ENCODE data around the gene SHC3. TPM values are rescaled to one million over a fixed set of nuclear protein-coding genes. Genes with fewer than 3 reads are reported as not detected.

Gene SHC3
- total RNA-seq, 4 donors from 2014 or later = 2.3 to 4.9 (median 4.8) TPM

DNA sequence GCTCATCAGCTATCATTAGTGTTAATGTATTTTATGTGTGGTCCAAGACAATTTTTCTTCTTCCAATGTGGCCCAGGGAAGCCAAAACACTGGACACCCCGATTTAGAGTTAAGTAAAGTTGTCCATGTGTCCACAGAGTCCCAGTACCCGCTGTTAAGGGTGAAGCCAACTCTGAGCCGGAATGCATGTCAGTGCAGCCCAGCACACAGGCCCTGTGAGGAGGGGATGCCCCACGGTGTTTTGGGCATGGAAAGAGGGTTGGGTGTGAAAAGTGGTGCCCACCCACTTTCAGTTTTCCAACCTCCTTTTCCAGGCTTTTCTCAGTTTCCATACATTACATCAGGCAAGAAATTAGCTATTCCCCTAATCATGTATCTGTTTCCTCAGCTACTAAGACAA, 24.4 kb downstream of the SHC3 start:
- no peak for ATAC-seq
- no peaks in the 10 kb centered on the region for H3K4me1 ChIP-seq
- no peak overlapping the region for H3K27ac ChIP-seq
- WGBS, 2 donors (ENCODE audit: low coverage in 1 of 2) = 80 to 90% methylated on average over 2 to 3 of the region's 4 CpGs
- no peaks in the 10 kb centered on the region for H3K9me3 ChIP-seq
- no peaks in the 10 kb centered on the region for H3K27me3 ChIP-seq
- TF ChIP-seq POLR2AphosphoS5 (IDR thresholded peaks at IDR 0.05) (no peak), POLR2A (IDR thresholded peaks at IDR 0.05) (no peak), EP300 (IDR thresholded peaks at IDR 0.05) (no peak)
- TF ChIP-seq, protein P1, sequence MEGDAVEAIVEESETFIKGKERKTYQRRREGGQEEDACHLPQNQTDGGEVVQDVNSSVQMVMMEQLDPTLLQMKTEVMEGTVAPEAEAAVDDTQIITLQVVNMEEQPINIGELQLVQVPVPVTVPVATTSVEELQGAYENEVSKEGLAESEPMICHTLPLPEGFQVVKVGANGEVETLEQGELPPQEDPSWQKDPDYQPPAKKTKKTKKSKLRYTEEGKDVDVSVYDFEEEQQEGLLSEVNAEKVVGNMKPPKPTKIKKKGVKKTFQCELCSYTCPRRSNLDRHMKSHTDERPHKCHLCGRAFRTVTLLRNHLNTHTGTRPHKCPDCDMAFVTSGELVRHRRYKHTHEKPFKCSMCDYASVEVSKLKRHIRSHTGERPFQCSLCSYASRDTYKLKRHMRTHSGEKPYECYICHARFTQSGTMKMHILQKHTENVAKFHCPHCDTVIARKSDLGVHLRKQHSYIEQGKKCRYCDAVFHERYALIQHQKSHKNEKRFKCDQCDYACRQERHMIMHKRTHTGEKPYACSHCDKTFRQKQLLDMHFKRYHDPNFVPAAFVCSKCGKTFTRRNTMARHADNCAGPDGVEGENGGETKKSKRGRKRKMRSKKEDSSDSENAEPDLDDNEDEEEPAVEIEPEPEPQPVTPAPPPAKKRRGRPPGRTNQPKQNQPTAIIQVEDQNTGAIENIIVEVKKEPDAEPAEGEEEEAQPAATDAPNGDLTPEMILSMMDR (IDR thresholded peaks at IDR 0.05) = no peak
- no peaks in the 10 kb centered on the region for H3K36me3 ChIP-seq
- H3K4me3 ChIP-seq = no peak overlapping the region

DNA sequence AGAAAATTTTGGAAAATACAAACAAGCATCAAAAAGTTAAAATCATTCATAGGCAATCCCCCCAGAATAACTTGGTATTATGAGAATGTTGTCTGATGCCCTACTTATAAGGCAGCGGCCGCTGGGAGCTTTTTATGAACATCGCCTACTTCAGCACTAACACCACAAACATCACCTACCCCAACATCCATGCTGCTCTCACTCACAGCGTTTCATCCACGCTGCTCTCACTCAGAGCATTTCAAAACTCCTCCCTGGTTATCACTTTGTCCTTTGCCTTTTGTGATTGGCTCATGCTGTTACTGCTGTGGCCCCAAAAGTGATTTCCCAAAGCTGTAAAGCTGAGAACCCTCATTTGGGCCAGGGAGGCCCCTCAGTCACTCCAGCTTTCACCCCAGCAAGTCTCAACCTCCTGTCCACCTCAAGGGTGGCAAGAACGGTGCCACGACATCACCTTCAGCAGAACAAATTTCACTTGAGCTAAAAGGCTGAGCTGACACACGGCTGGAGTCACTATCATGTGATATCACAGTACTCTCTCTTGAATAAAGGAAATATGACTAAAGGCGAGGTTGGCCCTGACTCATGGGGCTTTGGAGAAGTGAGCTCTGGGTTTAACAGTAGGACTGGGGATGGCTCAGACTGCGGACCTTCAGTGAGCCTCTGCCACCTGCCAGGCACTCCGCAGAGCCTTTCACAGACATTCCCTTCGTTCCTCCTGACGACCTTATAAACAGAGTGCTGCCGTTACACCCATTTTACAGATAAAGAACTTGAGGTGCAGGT, 25.2 kb downstream of the SHC3 start:
- H3K36me3 ChIP-seq = no peaks in the 10 kb centered on the region
- no peak overlapping the region for H3K27ac ChIP-seq
- 68 to 85% methylated on average over 5 to 12 of the region's 14 CpGs for WGBS, 2 donors (ENCODE audit: low coverage in 1 of 2)
- no peak for ATAC-seq
- no peaks in the 10 kb centered on the region for H3K4me1 ChIP-seq
- H3K9me3 ChIP-seq = no peaks in the 10 kb centered on the region
- TF ChIP-seq EP300 (IDR thresholded peaks at IDR 0.05) = no peak
- TF ChIP-seq POLR2AphosphoS5 (IDR thresholded peaks at IDR 0.05) = no peak
- TF ChIP-seq POLR2A (IDR thresholded peaks at IDR 0.05) = no peak
- TF ChIP-seq, protein P1 (IDR thresholded peaks at IDR 0.05) = no peak
- H3K4me3 ChIP-seq = no peak overlapping the region
- no peaks in the 10 kb centered on the region for H3K27me3 ChIP-seq

DNA sequence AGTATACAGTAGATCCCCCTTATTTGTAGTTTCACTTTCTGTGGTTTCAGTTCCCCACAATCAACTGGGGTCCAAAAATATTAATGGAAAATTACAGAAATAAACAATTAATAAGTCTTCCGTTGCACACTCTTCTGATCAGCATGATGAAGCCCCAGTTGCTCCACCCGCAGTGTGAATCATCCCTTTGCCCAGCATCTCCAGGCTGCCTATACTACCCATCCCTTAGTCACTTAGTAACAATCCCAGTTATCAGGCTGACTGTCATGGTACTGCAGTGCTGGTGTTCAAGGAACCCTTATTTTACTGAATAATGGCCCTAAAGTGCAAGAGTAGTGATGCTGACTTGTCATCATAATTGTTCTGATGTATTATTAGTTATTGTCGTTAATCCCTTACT, 28.9 kb downstream of the SHC3 start:
- H3K36me3 ChIP-seq = no peaks in the 10 kb centered on the region

DNA sequence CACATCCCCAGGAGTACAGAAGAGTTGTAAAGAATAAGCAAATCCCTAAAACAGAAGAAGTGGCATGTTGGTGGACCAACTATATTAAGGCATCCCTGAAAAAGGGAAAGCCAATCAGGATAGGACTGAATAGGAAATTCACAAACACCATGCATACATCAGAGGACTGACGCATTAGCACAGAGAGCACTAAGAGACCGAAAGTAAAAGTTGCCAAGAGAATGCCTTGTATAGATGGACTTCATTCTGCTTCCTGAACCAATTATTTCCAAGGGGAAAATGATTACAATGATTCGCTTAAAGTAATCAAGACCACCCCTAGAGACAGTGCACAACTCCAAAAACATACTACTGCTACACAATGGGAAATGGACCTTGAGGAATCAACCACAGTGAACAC, 33.5 kb downstream of the SHC3 start:
- Histone ChIP-seq H3K27ac (no peak overlapping the region), H3K36me3 (no peaks in the 10 kb centered on the region), H3K4me1 (no peaks in the 10 kb centered on the region), H3K9me3 (no peaks in the 10 kb centered on the region), H3K27me3 (no peaks in the 10 kb centered on the region), H3K4me3 (no peak overlapping the region)
- no peak for ATAC-seq
- WGBS, 2 donors (ENCODE audit: low coverage in 1 of 2) = 55 to 90% methylated on average over 3 of the region's 3 CpGs
- TF ChIP-seq POLR2AphosphoS5 (IDR thresholded peaks at IDR 0.05) = no peak
- no peak for TF ChIP-seq POLR2A (IDR thresholded peaks at IDR 0.05)

More for the DNA sequence above, 28.9 kb downstream of the SHC3 start:
- no peaks in the 10 kb centered on the region for H3K27me3 ChIP-seq
- H3K4me1 ChIP-seq = no peaks in the 10 kb centered on the region
- no peak overlapping the region for H3K27ac ChIP-seq
- H3K9me3 ChIP-seq = no peaks in the 10 kb centered on the region
- TF ChIP-seq, protein P1 (IDR thresholded peaks at IDR 0.05) = no peak
- no peak for TF ChIP-seq POLR2AphosphoS5 (IDR thresholded peaks at IDR 0.05)
- TF ChIP-seq EP300 (IDR thresholded peaks at IDR 0.05) = no peak
- no peak for TF ChIP-seq POLR2A (IDR thresholded peaks at IDR 0.05)
- H3K4me3 ChIP-seq = no peak overlapping the region
- ATAC-seq = no peak
- WGBS, 2 donors (ENCODE audit: low coverage in 1 of 2) = 72 to 89% methylated on average over 3 of the region's 3 CpGs

DNA sequence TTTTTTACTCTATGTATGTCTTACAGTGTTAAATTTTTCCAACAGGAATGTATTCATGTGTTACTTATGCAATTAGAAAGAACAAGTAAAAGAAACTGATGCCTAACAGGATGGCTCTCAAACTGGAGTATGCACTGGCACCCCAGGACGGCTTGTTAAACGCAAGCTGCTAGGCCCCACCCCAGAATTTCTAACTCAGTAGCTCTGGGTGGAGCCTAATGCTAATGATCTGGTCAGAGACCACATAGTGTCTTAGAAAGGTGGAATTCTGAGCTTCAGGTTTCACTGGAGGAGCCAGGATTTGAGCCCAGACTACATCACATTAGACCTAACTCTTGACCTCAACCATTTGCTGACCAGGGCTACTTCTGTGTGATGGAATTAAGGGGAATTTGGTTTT, 34.4 kb downstream of the SHC3 start:
- no peak for ATAC-seq
- H3K4me1 ChIP-seq = no peaks in the 10 kb centered on the region
- TF ChIP-seq, protein P1 (IDR thresholded peaks at IDR 0.05) = no peak
- TF ChIP-seq POLR2A (IDR thresholded peaks at IDR 0.05) (no peak), POLR2AphosphoS5 (IDR thresholded peaks at IDR 0.05) (no peak), EP300 (IDR thresholded peaks at IDR 0.05) (no peak)
- WGBS, 2 donors (ENCODE audit: low coverage in 1 of 2) = 75 to 77% methylated on average over 2 of the region's 2 CpGs
- no peaks in the 10 kb centered on the region for H3K9me3 ChIP-seq
- no peaks in the 10 kb centered on the region for H3K27me3 ChIP-seq
- no peak overlapping the region for H3K4me3 ChIP-seq
- no peak overlapping the region for H3K27ac ChIP-seq
- H3K36me3 ChIP-seq = no peaks in the 10 kb centered on the region

All from gastroesophageal sphincter (tissue), 4 donors.